GM20000 (cell line): ENCODE measurements around the gene KHDC4.
A peak's percentile ranks its signal among the peaks of the same experiment; 100 is the strongest.

Experiments
- DNase-seq: peaks from one replicate; pipeline ENCODE4 v3.0.0; 2012; ENCODE audit warnings: low spot score
- TF ChIP-seq, protein P1 (sequence below): IDR thresholded peaks from 2 replicates; pipeline ENCODE4 v1.5.1; 2012; ENCODE audit warnings: mild to moderate bottlenecking, control low read depth; ENCODE audit errors: extremely low read depth, missing control alignments

KHDC4 gene

DNA sequence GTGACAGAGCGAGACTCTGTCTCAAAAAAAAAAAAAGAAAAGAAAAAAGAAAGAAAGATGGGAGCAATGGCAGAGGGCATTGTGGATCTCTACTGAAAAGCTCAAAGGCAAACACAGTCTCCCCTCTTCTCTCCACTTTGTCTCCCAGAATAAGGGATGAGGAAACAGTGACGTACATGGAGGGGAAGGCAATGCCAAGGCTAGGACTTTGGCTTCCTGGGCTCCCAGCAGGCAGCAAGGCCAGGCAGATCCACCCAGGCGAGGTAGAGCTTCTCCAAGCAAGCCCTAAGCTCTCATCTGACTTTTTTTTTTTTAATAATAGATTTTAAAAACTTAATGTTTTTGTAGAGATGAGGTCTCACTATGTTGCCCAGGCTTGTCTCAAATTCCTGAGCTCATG lies 39.5 kb upstream of the KHDC4 start:
- TF ChIP-seq, protein P1, sequence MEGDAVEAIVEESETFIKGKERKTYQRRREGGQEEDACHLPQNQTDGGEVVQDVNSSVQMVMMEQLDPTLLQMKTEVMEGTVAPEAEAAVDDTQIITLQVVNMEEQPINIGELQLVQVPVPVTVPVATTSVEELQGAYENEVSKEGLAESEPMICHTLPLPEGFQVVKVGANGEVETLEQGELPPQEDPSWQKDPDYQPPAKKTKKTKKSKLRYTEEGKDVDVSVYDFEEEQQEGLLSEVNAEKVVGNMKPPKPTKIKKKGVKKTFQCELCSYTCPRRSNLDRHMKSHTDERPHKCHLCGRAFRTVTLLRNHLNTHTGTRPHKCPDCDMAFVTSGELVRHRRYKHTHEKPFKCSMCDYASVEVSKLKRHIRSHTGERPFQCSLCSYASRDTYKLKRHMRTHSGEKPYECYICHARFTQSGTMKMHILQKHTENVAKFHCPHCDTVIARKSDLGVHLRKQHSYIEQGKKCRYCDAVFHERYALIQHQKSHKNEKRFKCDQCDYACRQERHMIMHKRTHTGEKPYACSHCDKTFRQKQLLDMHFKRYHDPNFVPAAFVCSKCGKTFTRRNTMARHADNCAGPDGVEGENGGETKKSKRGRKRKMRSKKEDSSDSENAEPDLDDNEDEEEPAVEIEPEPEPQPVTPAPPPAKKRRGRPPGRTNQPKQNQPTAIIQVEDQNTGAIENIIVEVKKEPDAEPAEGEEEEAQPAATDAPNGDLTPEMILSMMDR = no peak
- no peak for DNase-seq

DNA sequence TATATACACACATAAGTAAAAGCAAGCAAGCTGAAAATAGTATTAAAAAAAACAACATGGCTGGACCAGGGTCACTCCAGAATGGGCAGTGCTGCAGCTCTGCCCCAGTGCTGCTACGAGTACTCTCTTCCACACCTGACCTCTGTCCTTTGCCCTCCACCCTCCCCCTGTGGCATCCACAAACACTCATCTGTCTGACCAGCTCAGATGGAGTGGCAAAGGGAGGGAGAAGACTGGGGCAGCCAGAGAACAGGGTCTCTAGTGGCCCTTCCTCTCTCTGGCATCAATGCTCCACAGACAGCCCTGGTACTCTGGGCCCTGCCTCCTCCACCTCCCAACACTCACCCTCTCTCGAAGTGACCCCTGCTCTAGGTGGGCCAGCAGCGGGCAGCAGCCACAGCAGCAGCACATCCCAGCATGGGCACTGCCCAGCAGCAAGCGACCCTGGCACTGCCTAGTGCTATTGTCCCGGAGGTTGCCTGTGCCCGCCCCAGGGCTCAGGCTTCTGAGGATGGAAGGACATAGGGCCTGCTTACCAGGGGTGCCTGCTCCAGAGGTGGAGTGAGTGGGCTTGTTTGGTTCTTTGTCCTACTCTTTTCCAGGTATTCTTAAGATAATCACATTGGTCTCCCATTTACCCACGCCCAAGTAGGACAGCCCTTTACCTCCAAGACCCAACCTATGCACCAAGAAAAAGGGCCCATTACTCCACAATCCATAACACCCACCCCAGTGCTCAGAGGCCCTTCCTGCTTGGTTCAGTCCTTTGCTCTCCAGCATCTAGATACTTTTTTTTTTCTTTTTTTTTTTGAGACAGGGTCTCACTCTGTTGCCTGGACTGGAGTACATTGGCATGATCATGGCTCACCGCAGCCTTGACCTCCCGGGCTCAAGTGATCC lies 37.9 kb upstream of the KHDC4 start:
- no peak for DNase-seq
- TF ChIP-seq, protein P1 = no peak

DNA sequence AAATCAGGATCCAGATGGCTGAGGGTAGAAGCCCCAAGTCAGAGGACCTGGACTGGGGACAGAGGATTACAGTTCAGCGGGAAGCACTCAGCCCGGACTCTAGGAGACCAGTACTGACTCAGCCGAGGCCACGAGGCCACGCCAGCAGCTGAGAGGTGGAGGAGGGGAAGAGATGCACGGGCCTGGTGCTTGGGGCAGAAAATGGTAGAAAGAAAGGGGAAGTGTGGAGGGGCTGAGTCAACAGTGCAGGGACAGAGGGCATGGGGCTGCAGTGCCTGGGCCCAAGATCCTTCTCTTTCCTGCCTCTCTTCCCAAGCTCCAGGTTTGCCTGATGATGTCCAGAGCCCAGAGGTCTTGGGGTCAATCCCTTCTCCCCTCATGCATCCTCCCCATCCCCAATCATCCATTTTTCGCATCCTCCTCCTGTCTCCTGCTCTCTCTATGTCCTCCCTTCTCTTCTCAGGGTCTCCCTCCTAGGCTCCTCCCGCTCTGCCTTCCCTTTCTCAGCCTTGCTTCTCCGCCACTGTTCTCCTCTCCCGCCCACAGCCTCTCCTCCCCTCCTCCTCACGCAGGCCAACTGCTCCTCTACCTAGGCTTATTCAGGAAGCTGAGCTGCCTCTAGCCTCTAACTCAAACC lies 36.4 kb upstream of the KHDC4 start:
- DNase-seq = peak; percentile 78
- TF ChIP-seq, protein P1 = no peak

DNA sequence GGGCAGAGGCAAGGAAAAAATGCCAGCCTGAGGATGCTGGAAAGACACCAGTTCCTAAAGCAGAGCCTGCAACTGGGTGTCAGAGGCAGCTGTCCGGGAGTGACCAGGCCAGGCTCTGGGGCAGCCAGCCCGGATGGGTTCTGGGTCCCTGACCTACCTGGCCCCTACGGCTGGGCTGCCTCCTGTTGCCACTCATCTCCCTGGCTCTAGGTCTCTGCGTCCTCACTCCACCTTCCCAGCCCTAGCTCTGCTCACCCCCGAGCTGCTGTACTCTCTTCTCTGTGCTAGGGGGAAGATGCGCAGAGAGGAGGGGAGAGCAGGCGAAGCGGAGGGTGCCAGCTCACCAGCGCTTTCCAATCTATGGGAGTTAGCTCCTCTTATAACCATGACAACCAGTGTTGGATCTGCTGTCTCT lies 35.2 kb upstream of the KHDC4 start:
- TF ChIP-seq, protein P1 = no peak
- no peak for DNase-seq

DNA sequence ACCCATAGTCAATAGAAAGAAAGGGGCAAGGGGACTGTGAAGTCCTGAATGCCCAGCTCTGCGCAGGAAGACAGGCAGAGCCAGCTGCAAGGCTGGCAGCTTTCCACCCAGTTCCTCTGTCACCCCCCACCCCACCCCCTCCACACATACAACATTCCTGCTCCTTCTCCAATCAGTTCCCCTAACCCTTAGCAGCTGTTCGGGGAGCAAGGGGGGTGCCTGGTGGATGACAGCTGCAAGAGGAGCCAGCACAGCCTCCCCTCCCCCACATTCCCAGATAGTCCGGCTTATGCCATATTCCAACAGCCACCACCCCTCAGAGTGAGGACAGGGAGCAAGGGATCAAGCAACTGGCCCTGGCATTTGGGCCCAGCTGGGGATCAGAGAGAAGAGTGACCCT lies 34.5 kb upstream of the KHDC4 start:
- TF ChIP-seq, protein P1 = no peak
- DNase-seq = no peak

DNA sequence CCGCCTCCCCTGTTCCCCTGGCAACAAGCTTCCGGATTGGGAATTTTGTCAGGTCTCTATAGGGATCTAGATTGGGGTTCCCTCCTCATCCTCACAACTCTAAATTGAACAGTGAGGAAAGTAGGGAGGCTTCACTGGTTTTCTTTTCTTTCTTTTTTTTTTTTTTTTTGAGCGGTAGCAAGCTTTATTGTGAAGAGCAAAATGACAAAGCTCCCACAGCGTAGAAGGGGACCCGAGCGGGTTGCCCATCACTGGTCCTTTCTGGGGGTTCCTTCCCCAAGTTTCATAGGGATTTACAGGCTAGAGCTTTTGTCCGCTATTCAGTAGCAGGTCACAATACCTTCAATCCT lies 33.8 kb upstream of the KHDC4 start:
- DNase-seq = no peak
- TF ChIP-seq, protein P1 = no peak

DNA sequence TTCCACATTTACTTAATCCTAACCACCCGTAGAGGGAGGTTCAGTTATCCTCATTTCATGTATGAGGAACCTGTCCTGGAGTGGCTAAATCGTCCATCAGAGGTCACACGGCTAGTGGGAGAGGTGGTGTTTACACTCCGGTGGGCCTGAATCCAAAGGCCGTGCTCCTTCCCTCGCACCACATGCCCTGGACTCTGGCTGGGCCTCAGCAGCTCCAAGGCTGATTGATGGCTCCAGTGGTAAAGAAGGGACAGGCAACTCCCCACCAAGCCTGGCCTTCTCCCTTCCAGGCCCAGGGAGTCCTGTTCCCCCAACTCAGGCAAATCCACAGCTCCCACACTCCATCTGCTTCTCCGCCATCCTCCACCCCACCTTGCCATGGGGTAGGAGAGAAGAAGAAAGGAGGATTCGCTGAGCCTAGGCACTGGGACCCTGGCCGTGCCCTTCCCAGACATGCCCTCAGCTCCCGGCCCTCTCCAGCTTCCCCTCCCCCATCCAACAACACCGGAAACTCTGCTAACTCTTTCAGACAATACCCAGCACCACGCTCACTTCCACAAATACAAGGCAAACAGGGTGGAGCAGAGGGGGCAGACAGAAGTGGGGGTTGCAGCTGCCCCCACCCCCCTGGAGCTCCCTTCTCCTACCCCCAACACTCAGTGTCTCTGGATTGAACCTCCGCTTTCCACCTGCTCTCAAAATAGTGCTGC lies 33.3 kb upstream of the KHDC4 start:
- DNase-seq = no peak
- TF ChIP-seq, protein P1 = no peak
